ENCODE measurements around the gene CLHC1. TPM values are rescaled to one million over a fixed set of nuclear protein-coding genes. Genes with fewer than 3 reads are reported as not detected.
A peak's percentile ranks its signal among the peaks of the same experiment; 100 is the strongest.

Gene CLHC1
- total RNA-seq, 1 experiment from 2014 or later, result 9.2 TPM

DNA sequence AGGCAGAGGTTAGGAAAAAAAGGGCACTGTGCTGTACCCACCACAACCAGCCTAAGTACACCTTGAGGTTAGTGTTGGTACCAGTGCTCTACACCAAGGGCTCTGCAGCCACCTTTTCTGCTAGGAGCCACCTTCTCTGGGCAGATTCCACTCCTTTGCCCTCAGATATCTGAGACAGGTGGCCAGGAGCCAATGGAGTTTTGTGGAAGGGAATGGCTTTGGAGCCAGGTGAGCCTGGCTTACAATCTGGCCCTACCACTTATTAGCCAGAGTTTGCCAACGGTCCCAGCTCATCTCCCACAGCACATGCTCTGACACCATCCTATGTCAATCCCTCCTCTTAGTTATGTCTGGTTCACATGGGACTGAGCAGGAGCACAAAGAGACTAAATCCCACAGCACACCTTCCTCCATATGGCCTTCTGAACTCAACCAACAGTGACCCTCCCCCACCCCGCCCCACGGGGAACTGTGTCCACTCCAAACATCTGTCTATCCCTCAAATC lies 77.5 kb downstream of the CLHC1 start:
- no CpG with 5 or more reads among the region's 3 CpGs for WGBS (ENCODE audit: extremely low coverage, insufficient read length, low lambda C conversion rate)
- H3K27me3 Mint-ChIP-seq (ENCODE audit: low read depth), result no peaks in the 10 kb centered on the region
- Histone ChIP-seq H3T11ph (ENCODE audit: low read length) (no peak overlapping the region), H4K91ac (ENCODE audit: insufficient read length, low read depth, low read length) (no peak overlapping the region), H3K79me1 (ENCODE audit: insufficient read depth, low read depth, low read length, poor library complexity, severe bottlenecking) (no peaks in the 10 kb centered on the region), H3K27me3 (ENCODE audit: insufficient read depth, low read length) (no peaks in the 10 kb centered on the region), H3K18ac (ENCODE audit: insufficient read length, low read depth, low read length) (no peak overlapping the region), H3K27ac (ENCODE audit: insufficient read length, low read depth, low read length) (no peak overlapping the region), H2BK15ac (ENCODE audit: low read depth, low read length) (no peak overlapping the region), H2AK5ac (ENCODE audit: insufficient read length, low read length) (no peak overlapping the region), H3K4ac (ENCODE audit: low read depth, low read length) (no peak overlapping the region), H4K20me1 (ENCODE audit: control insufficient read depth, insufficient read depth, insufficient read length) (no peaks in the 10 kb centered on the region), H3K9ac (ENCODE audit: extremely low read depth, insufficient read length, low read length) (no peak overlapping the region), H2AFZ (ENCODE audit: low read length) (no peak overlapping the region), H3K23me2 (ENCODE audit: insufficient read length, low read depth, low read length, poor library complexity, severe bottlenecking) (no peaks in the 10 kb centered on the region), H2BK120ac (ENCODE audit: low read depth, low read length, poor library complexity, severe bottlenecking) (no peak overlapping the region), H3K56ac (ENCODE audit: insufficient read length, low read depth, low read length) (no peak overlapping the region), H3K79me2 (ENCODE audit: insufficient read depth, low read length) (no peaks in the 10 kb centered on the region), H3K23ac (ENCODE audit: insufficient read length, low read depth, low read length) (no peak overlapping the region), H4K5ac (ENCODE audit: insufficient read length, low read depth, low read length) (no peak overlapping the region), H4K8ac (replicated peaks; ENCODE audit: insufficient read length, low read depth, low read length) (no peak overlapping the region), H3K4me2 (ENCODE audit: insufficient read depth, insufficient read length, low read length) (no peak overlapping the region), H3K14ac (ENCODE audit: insufficient read depth, low read length) (peak overlapping the region; percentile 45; the same call in 1 of the 2 replicates), H3K4me1 (ENCODE audit: insufficient read depth, low read length) (no peaks in the 10 kb centered on the region), H2BK20ac (ENCODE audit: low read depth, low read length, poor library complexity, severe bottlenecking) (no peak overlapping the region), H3K9me3 (ENCODE audit: control insufficient read depth, low read depth, low read length) (no peaks in the 10 kb centered on the region), H2BK5ac (ENCODE audit: insufficient read length, low read length) (no peak overlapping the region), H2BK12ac (ENCODE audit: insufficient read length, low read depth, low read length) (no peak overlapping the region)
- DNase-seq, result no peak
- H3K9me3 Mint-ChIP-seq, result no peaks in the 10 kb centered on the region
- TF ChIP-seq, protein P1, sequence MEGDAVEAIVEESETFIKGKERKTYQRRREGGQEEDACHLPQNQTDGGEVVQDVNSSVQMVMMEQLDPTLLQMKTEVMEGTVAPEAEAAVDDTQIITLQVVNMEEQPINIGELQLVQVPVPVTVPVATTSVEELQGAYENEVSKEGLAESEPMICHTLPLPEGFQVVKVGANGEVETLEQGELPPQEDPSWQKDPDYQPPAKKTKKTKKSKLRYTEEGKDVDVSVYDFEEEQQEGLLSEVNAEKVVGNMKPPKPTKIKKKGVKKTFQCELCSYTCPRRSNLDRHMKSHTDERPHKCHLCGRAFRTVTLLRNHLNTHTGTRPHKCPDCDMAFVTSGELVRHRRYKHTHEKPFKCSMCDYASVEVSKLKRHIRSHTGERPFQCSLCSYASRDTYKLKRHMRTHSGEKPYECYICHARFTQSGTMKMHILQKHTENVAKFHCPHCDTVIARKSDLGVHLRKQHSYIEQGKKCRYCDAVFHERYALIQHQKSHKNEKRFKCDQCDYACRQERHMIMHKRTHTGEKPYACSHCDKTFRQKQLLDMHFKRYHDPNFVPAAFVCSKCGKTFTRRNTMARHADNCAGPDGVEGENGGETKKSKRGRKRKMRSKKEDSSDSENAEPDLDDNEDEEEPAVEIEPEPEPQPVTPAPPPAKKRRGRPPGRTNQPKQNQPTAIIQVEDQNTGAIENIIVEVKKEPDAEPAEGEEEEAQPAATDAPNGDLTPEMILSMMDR (conservative IDR thresholded peaks at IDR 0.05), result no peak
- no peak overlapping the region for H3K27ac Mint-ChIP-seq
- H3K4me1 Mint-ChIP-seq, result peaks cover 36 to 41% of the 10 kb centered on the region in 2 experiments
- H3K4me3 Mint-ChIP-seq, result no peak overlapping the region
- no peaks in the 10 kb centered on the region for H3K36me3 Mint-ChIP-seq (ENCODE audit: insufficient read depth in 1 of 3, low read depth in 3 of 3)

Data from H9 (cell line).